NB4 (cell line): ENCODE results near the gene TRMT2A.

Experiments
- DNase-seq: peaks from one replicate; pipeline ENCODE4 v3.0.0; 2010; ENCODE audit warnings: low read depth
- H3K4me3 ChIP-seq: one replicate; pipeline ENCODE4 v1.5.1; 2011; ENCODE audit warnings: mild to moderate bottlenecking, low read depth, low read length, moderate library complexity
- CTCF ChIP-seq: IDR thresholded peaks from one replicate; pipeline ENCODE4 v1.5.1; 2012; ENCODE audit warnings: low read depth, low read length
- MAX ChIP-seq: IDR thresholded peaks from 2 replicates; pipeline ENCODE4 v1.6.1; 2011; ENCODE audit warnings: low read depth, low read length
- MYC ChIP-seq: IDR thresholded peaks from 2 replicates; pipeline ENCODE4 v1.6.1; 2011; ENCODE audit warnings: low read depth, low read length
- POLR2A ChIP-seq: IDR thresholded peaks from 2 replicates; pipeline ENCODE4 v1.6.1; 2011; ENCODE audit warnings: mild to moderate bottlenecking; ENCODE audit not compliant: insufficient read length; ENCODE audit errors: extremely low read depth

Gene TRMT2A

GRCh38 chr22:20110359-20110985 lies 6.6 kb downstream of the TRMT2A start:
- no peak overlapping the region for H3K4me3 ChIP-seq
- no peak for DNase-seq
- TF ChIP-seq MYC, result no peak
- no peak for TF ChIP-seq CTCF

DNA sequence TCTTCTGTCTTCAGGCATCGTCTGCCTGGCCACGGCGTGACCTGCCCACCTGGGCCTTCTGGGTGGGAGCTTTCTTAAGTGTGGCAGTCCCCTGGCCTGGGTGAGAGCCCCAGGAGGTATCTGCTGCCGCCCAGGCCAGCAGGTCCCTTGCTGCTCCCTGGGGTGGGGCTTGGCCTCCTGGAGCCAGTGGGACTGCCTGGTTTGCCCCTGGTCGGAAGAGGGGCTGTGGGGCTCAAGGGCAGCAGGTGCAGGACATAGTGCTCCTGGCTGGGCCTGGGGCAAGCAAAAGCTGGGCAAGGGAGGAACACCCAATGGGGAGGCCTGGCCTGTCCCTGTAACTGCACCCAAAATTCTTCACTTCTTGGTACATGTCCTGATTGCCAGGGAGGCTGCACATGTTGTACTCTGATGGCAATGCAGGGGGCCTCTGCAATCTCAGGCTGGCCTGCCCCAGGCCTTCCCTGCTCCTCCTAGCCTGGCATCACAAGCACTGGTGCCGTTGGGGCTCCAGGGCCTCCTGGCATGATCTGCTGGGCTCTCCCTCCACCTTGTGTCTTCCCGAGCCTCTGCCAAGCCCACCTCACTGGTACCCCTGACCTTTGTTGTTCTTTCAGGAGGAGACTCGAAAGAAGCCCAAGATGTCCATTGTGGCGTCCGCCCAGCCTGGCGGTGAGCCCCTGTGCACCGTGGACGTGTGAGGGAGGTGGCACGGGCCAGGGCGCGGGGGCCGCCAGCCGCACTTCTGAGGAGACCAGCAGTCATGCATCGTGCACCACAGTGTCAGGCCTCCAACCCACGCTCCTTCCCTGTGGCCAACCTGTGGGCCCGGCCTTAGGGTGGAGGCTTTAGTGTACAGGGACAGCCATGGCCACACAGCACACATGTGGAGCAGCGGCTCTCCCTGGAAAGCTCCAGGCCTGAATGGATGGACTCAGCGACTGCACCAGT lies 7.3 kb downstream of the TRMT2A start:
- DNase-seq, result no peak
- TF ChIP-seq CTCF (no peak), MAX (no peak), POLR2A (no peak), MYC (no peak)
- H3K4me3 ChIP-seq, result no peak overlapping the region

DNA sequence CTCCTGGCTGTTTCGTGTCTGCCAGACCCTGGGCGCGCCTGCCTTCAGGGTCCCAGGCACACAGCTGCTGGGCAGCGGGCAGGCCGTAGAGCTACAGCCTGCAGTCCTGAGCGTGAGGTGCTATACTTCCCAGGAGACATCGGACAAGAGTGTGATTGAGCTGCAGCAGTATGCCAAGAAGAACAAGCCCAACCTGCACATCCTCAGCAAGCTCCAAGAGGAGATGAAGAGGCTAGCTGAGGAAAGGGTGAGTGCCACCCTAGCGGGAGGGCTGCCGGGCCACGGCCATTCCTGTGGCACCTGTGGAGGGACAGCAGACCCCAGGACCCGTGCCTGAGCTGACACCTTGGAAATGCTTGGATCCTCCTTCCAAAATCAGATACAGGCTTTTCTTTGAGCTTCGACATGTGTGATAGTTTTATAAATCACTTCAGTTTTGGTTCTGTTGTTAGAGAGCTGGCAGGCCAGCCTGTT lies 8.2 kb downstream of the TRMT2A start:
- TF ChIP-seq MAX, result no peak
- no peak for TF ChIP-seq POLR2A
- no peak for TF ChIP-seq MYC
- TF ChIP-seq CTCF, result no peak
- H3K4me3 ChIP-seq, result no peak overlapping the region
- no peak for DNase-seq

GRCh38 chr22:20107951-20108756 lies 8.9 kb downstream of the TRMT2A start:
- no peak for DNase-seq
- no peak for TF ChIP-seq MYC
- no peak for TF ChIP-seq CTCF
- no peak for TF ChIP-seq MAX
- no peak for TF ChIP-seq POLR2A
- no peak overlapping the region for H3K4me3 ChIP-seq

GRCh38 chr22:20107471-20107901 lies 9.5 kb downstream of the TRMT2A start:
- TF ChIP-seq MAX, result no peak
- no peak for TF ChIP-seq MYC
- no peak overlapping the region for H3K4me3 ChIP-seq
- no peak for DNase-seq
